Right forelimb (tissue), 1 donor: Measurements from ENCODE around the gene SLC35G6.
"Not testable (repeated sequence)": the region's sequence is repeated elsewhere in the genome, so short reads cannot be mapped to it uniquely, and the experiment has no call there.

Experiments used
- DNase-seq: peaks from one replicate; pipeline ENCODE4 v3.0.0-alpha.2; 2018

The SLC35G6 gene

DNA sequence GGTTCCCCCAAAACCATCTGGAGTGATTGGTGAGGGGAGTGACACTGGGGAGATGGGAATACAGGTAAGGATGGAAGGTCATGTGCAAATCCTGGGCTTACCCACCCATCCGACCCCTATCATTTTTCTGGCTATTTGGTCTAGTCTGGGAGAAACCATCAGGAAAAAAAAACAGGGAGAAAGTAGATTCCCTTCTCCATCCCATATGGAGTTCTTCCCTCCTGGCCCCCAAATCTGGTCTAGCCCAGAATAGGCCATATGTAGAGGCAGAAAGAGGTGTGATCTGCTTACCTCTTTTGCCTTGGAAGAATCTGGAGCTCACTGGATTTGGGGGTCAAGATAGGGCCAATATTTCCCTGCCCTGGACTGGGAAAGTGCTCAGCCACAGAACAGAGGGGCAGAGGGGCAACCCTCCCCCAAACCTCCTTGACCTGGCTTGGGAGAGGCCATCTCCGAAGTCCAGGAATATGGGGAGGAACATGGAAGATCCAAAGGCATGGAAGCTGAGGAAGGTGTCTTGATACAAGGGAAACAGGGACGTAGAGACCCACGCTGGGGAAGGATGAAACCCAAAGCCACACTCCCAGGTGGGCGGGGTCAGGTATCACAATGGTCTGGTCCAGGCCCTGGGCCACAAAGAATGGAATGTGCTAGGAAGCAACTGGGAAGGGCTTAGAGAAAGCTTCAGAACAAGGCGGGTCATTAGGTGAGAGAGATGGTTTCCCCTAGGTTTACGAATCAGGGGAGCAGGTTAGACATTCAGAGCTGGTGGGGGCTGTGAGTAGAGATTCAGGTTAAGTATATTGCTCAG lies 20.2 kb upstream of the SLC35G6 start:
- DNase-seq, result no peak

DNA sequence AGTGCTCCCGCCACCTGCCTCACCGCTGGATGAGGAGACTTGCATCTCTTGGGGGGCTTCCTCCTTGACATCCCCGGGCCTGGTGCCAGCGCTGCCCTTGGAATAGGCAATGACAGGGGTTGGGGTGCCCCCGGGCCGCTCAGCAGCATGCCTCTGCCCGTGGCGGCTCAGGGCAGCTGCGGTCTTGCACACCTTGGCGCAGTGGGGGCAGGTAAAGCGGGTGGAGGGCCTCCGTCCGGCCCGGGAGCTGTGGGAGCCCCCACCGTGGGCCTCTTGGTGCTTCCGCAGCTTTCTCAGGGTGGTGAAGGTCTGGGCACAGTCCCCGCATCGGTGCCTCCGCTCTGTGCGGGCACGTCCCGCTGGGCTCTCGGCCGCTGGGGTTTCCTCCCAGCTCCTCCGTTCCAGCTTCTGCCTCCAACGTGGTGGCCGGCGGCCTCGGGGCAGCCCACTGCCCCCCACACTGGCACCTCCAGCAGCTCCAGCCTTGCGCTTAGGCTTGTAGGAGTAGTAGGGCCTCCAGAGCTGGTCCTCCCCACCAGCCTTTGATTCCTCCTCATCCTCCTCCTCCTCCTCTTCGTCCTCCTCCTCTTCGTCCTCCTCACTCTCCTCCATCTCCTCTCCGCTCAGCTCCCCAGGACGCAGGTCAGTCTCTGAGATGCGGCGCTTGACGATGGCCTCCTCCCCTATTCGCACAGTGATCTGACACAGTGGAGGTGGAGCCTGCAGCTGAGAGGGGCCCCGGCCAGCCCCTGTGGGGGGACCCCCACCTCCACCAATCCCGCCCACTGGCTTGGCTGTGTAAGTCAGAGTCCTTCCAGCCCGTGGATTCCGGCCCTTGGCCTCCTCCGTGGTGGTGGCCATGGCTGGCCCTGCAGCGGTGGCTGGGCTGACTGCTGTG lies 18.5 kb upstream of the SLC35G6 start:
- DNase-seq, result no peak

DNA sequence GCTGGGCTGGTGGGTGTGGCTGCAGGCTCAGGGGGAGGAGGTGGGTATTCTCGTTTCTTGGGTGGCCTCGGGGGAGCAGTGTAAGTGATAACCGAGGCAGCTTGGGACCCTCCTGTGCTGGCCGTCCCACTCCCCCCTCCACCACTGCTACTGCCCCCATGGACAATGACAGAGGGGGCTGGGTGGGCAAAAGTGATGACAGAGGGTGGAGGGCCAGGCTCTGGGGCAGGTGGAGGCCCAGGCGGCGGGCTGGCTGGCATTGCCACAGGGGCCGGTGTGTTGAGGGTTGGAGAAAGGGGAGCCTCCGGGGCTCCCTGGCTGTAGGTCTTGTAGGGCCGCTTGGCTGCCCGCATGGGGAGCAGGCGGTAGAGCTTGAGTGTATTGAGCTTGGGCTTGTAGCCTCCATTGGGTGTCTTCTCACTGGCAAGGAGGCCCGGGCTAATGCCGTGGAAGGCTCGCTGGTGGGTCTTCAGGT lies 17.8 kb upstream of the SLC35G6 start:
- no peak for DNase-seq

DNA sequence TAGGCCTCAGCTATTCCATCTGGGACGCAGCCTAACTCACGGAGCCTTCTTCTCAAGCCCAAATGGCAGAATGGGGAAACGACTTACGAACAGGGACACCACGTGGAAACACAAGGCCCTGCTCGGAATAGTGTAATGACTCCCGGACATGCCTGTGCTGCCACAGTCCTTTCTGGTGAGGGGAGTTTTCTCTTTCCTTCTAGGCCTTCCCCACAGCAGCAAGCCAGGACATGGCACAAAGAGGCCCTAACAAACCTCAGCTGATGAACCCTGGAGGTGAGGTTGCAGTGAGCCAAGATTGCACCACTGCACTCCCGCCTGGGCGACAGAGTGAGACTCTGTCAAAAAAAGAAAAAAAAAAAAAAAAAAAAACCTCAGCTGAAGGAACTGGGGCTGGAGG lies 17.2 kb upstream of the SLC35G6 start:
- no peak for DNase-seq

DNA sequence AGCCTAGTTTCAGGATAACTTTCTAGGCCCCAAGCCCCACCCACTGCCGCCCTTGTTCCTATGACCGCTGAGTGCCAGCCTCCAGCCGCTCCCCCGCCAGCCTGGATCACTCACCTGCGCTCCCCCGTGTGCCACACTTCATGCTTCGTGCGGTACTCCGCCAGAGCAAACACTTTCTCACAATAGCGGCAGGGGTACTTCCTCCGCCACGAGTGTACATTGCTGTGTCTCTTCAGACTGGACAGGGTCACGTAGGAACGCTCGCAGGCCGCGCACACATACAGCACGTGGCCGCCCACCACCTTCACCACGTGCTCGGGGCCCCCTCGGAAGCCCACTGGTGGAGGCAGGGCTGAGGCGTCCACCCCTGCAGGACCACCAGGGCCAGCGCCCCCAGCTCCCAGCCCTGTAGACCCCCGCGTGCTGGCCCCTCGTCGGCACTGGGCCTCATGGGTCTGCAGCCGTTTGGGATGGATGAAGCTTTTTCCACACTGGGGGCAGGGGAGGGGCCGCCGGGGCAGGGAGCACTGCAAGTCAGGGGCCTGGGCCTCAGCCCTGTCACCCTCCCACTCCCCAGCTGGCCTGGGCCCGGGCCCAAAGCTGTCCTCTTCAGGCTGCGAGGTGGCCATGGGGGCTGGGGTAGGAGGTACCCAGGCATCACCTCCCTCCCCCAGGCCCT lies 15.5 kb upstream of the SLC35G6 start:
- DNase-seq, result no peak

DNA sequence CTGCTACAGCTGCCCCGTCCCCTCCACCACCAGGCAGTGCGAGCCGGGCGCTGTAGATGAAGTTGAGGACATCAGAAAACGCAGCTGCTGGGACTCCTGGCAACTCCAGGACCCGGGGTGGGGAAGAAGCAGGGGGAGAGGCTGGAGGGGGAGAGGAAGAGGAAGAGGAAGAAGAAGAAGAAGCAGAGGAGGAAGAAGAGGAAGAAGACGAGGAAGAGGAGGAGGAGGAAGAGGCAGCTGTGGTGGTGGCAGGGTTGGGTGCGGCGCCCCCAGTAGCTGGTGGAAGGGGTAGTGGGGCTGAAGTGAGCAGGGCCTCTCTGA lies 15.0 kb upstream of the SLC35G6 start:
- DNase-seq, result no peak

DNA sequence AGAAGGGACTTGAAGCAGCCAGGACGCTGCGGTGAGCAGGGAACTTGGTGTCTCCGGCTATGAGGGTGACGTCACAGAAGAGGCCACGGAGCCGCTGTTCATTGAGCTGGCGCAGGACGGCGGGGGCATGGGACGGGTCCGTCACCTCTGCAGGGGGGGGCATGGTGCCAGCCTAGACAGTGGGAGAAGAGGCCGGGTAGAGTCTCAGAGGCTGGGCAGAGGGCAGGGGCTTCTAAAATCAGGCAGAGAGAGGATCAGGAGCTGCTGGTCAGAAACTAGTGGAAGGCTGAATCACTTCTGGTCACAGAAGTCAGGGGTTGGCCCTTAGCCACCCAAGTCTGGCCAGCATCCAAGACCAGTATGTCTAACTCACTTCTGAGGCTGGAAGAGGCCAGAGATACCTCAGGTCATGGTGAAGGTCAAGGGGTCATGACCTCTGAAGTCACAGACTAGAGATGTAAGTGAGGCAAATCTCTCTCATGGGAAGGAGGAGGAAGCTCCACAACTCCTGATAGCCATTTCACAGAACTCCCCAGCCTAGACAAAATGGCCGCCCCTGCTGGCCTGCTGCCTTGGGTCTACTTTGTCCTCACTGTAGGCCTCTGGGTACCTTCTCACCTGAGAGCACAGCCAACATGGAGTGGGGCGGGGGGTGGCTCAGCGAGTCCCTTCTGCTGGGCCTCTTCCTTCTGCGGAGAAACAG lies 14.5 kb upstream of the SLC35G6 start:
- no peak for DNase-seq

DNA sequence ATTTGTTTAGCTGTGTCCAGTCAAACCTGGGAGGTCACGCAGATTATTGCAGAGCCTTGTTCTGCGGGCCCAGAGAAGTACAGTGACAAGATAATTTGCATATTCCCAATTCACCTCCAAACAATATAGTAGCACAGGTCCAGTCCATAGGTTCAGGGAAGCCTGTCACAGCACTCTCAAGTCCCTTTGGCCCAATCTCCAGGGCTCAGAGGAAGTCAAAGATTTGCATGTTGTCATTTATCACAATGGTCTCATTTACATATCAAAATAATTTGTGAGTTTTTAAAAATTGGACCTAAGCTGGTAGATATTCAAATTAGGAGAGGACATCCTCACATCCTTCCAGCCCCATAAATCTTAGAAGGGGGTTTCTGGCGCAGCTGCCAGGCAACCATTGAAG lies 13.7 kb upstream of the SLC35G6 start:
- DNase-seq, result no peak

DNA sequence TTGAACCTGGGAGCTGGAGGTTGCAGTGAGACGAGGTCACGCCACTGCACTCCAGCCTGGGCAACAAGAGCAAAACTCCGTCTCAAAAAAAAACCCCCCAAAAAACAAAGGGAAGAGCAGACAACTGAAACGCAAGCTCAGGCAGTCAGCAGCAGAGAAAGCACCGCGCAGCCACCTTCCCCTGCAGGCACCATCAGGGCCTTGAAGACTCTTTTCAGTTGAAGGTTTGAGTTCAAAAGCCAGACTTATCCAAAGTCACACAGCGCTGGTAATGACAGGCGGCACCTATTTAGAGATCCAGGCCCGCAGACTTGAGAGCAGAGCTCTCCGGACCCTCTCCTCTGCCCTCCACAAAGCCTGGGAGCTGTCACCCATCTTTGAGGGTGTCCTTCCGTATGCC lies 13.0 kb upstream of the SLC35G6 start:
- no peak for DNase-seq

DNA sequence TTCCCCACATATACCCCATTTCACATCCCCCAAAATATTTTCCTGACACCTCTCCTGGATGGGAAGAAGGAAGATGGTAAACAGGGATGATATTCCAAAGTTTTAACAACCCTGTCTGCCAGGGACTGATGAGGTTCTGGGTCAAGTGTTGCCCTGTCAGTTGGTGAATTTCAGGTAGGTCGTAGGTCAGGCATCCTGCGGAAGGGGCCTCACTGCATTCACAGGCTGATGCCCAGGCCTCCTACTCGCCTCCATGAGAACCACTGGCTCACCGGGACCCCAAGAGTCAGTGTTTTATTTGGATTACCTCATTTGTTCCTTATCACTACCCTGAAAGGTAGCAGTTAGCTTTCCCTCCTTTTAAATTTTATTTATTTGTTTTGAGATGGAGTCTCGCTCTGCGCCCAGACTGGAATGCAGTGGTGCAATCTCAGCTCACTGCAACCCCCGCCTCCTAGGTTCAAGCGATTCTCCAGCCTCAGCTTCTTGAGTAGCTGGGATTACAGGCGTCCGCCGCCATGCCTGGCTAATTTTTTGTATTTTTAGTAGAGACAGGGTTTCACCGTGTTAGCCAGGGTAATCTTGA lies 12.3 kb upstream of the SLC35G6 start:
- DNase-seq, result no peak

DNA sequence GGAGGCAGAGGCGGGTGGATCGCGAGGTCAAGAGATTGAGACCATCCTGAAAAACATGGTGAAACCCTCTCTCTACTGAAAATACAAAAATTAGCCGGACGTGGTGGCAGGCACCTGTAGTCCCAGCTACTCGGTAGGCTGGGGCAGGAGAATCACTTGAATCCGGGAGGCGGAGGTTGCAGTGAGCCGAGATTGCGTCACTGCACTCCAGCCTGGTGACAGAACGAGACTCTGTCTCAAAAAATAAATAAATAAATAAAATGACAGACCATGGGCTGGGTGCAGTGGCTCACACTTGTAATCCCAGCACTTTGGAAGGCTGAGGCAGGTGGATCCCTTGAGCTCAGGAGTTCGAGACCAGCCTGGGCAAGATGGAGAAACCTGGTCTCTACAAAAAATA lies 11.4 kb upstream of the SLC35G6 start:
- not testable (repeated sequence) for DNase-seq

DNA sequence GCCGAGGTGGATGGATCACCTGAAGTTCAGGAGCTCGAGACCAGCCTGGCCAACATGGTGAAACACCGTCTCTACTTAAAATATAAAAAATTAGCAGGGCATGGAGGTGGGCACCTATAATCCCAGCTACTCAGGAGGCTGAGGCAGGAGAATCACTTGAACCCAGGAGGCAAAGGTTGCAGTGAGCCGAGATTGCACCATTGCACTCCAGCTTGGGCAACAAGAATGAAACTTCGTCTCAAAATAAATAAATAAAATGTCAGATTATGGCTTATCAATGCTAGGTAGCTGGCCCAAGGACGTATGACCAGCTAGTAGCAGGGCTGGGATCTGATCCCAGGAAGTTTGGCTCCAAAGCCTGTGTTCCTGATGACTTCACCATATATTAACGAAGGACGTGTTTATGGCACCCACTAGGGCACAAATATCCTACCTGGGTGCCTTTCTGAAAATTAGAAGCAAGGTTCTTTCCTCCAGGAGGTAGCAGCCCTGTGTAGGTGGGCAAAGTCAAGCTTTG lies 10.7 kb upstream of the SLC35G6 start:
- DNase-seq, result not testable (repeated sequence)

DNA sequence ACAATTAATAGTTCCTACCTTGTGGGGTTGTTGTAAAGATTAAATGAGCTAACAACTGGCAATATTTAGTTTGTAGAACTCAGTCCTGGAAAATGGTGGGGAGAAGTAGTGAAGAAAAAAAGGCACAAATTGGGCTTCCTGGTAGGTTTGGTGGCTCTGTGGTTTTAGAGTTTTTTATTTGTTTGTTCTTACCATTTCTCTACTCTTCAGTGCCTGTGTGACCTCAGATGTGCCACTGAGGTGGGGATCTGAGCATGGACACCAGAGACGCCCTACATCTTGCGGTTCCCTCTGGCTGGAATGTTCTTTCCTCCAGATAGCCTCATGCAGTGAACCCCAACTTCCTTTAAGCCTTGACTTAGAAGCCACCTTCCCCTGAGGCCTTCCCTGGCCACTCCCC lies 9.5 kb upstream of the SLC35G6 start:
- DNase-seq, result no peak

DNA sequence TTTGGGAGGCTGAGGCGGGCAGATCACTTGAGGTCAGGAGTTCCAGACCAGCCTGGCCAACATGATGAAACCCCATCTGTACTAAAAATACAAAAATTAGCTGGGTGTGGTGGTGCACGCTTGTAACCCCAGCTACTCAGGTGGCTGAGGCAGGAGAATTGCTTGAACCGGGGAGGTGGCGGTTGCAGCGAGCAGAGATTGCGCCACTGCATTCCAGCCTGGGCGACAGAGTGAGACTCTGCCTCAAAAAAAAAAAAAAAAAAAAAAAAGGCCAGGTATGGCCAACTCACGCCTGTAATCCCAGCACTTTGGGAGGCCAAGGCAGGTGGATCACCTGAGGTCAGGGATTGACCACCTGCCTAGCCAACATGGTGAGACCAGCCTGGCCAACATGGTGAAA lies 6.5 kb upstream of the SLC35G6 start:
- DNase-seq, result not testable (repeated sequence)

DNA sequence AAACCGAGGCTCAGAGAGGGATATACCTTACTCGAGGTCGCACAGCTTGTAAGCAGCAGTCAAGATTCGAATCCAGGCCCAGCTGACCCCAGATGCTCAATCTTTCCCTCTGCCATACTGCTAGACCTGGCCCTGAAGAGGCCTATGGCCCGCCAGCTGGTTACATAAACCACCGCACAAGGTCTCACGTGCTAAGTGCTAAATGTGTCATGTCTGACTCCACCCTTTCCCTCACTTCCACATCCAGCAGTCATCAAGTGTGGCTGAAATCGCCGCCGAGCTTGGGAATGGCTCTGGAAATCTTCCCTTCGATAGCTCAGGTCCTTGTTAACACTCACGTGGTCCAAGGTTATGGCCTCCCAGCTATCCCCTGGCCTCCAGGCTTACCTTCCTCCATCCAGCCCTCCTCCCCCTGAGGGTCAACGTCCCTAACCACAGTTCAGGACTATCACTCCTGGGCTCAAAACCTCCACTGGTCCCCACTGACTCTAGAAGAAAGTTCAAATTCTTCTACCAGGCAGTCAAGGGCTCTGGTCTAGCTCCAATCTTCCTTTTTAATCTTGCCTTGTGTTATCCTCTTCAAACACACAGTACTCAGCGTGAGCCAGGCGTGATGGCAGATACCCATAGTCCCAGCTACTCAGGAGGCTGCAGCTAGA lies 5.4 kb upstream of the SLC35G6 start:
- no peak for DNase-seq

DNA sequence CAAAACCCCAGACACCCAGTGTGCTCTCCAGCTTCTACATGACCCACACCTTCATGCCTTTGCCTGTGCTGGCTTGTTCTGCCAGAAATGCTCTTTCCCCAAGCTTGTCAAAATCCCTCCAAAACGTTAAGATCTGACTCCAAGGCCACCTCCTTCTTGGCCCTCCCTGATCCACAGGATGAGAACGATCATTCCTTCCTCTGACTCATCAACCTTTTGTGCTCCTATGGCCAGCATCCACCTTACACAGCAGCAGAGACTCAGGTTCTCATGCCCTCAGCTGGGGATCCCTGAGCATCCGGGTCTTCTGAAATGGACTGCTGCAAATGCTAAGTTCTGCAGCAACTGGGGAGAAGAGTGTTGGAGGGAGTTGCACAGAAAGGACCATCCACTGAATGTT lies 4.8 kb upstream of the SLC35G6 start:
- no peak for DNase-seq

DNA sequence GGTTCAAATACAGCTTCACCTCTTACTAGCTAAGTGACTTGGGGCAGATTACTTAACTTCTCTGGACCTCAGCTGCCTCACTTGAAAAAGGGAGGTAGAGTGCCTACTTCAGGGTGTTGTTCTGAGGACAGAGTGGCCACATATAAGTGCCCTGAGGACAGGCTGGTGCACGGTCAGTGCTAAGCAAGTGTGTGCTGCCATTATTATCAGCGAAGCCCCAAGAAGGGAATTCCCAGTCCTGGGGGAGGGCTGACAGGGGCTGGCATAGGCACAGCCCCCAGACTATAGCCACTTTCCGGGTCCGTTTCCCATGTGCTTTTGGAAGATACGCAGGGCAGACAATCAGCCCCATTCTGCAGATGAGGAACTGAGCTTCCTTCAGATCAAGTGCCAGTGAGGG lies 4.3 kb upstream of the SLC35G6 start:
- no peak for DNase-seq

DNA sequence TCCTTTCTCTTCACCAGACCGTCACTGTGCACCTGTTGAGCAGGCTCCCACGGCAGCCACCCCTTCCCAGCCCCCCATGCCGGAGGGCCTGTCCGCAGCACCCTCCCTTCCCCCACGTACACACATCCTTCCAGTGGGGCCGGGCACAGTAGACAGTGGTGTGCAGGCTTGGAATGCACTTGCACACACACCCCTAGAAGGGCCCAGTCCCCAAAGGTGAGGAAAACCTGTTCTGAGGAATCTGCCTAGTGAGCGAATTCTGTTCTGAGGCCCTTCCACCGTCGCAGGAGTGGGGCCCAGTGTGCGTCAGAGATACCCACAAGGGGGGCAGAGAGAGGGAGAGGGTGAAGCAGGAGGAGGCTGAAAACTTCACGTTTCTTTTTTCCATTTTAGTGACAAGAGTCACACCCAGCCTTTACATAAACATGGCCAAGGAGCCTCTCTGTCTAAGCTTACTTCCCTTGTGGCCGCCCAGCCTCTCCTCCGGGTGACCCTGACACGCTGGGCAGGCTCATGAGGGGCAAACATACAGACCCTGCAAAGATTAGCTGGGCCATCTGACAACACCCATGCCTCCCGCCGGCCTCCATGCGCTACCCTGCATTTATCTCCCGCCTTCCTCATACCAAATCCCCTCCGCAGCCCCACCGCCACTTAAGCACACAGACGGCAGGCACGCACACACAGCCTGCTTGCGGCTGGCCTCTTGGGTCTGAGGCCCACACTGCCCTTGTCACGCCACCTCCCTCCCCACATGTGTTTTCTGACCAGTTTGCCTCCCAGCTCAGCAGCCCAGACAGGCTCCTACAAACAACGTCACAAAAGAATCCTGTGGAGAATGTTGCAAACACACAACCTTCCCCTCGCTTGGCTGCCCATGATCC lies 3.6 kb upstream of the SLC35G6 start:
- peak; percentile 64 for DNase-seq

DNA sequence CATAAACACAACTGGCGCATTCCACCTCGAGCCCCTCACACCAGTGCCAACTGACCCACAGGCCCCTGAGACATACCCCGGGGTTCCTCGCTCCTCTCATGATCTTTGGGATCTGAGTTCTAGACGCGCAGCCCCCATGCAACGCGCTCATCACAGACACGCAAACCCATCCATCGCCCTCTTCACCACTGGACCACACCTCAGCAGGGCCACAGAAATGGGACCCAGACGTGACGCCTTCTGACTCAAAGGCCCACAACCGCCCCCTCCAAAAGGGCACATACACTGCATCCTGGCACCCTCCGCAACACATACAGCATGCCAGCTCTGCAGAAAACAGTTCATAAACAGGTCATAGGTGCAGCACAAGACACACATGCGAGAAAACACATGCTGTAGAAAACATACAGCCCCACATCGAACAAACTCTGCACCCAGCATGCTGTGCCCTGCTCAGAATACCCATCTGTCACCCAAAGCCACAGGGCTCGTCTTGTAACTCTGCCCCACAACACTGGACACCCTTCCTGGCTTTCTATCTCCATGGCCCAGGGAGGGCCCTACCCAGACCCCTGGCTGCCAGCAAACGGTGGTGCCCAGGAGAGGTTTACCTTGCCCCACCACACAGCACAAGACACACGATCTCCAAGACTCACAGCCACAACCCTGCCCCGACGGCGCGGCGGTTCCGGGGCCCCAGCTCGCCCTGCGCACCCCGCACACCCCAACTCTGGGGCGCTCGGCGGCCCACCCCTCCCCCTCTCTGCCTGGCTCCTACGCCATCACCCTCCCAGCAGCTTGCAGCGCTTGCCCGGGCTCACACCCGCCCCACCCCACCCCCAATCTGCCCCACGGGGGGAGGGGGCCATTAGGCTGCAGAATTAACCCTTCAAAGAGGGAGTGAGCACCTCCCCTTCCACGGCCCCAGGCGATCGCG lies 2.7 kb upstream of the SLC35G6 start:
- DNase-seq, result peak; percentile 76
